HCT116 (cell line): ENCODE data around the gene FMO5. TPM values are rescaled to one million over a fixed set of nuclear protein-coding genes. Genes with fewer than 3 reads are reported as not detected.

Experiments
- ATAC-seq: fragments of 200-7000 bp; cut with Tn5 transposase; 2 replicates; pipeline ENCODE4 v1.9.1; 2020; ENCODE audit warnings: mild to moderate bottlenecking, moderate library complexity
- BruUV-seq: library from RNA; stranded (reverse); fragments of 400-500 nt; replicated peaks from 2 replicates; lab custom pipeline; 2021; lab: Mats Ljungman, UMichigan
- CTCF ChIA-PET: fragments of 300-600 bp; sonication (Branson Sonifier 250); formaldehyde crosslinking; loops from one replicate; lab custom pipeline; 2021; ENCODE audit warnings: antibody characterized with exemption; lab: Charles Lee
- POLR2A ChIA-PET: fragments of 300-600, 350-600 bp; sonication (Branson Sonifier 250); formaldehyde crosslinking; loops from one replicate; lab custom pipeline; 2021; ENCODE audit warnings: antibody characterized with exemption; lab: Charles Lee
- RAD21 ChIA-PET, 2 experiments: fragments of 300-600 bp; sonication (Branson Sonifier 250); formaldehyde crosslinking; loops; one replicate each; lab custom pipeline; 2023; ENCODE audit warnings: low total read pairs in 2 of 2; ENCODE audit not compliant: uncharacterized antibody in 2 of 2, unreplicated experiment in 2 of 2, low non-redundant PET in 1 of 2; lab: Charles Lee
- DNase-seq: peaks from one replicate; pipeline ENCODE4 v3.0.0-alpha.2; 2010; ENCODE audit warnings: low read depth, low spot score
- H2AFZ ChIP-seq: fragments of 200-600 bp; shearing (Covaris generic), sonication (generic); 2 replicates; pipeline ENCODE4 v1.6.1; 2017; ENCODE audit warnings: low read depth, mixed run types, mixed read lengths, antibody characterized with exemption, low read length; ENCODE audit not compliant: poor library complexity, severe bottlenecking
- H3K27ac ChIP-seq: 2 replicates; pipeline ENCODE4 v1.5.1; 2012; ENCODE audit warnings: low read depth, low read length
- H3K27me3 ChIP-seq: fragments of 200-600 bp; sonication (generic); 2 replicates; pipeline ENCODE4 v1.6.1; 2016; ENCODE audit warnings: mixed run types, low read length, mixed read lengths; ENCODE audit not compliant: insufficient read depth
- H3K36me3 ChIP-seq, 2 experiments: fragments of 200-500 bp in 1 of 2; fragments of 200-600 bp in 1 of 2; sonication (Bioruptor generic) in 1 of 2; sonication (generic) in 1 of 2; 2 replicates each; pipeline versions ENCODE4 v1.5.1 to v1.6.1; 2014 to 2016; ENCODE audit warnings: low read length in 2 of 2, inconsistent platforms in 1 of 2, mixed read lengths in 1 of 2, mixed run types in 1 of 2; ENCODE audit not compliant: insufficient read depth in 2 of 2, control insufficient read depth in 1 of 2
- H3K4me1 ChIP-seq, 2 experiments: fragments of 200-600 bp in 1 of 2; sonication (generic) in 1 of 2; 2 replicates each; pipeline versions ENCODE4 v1.5.1 to v1.6.1; 2012 to 2017; ENCODE audit warnings: low read length in 2 of 2, inconsistent platforms in 1 of 2, mild to moderate bottlenecking in 1 of 2, mixed read lengths in 1 of 2, mixed run types in 1 of 2, moderate library complexity in 1 of 2; ENCODE audit not compliant: insufficient read depth in 2 of 2, control insufficient read depth in 1 of 2
- H3K4me2 ChIP-seq: fragments of 200-600 bp; sonication (generic); 2 replicates; pipeline ENCODE4 v1.6.1; 2017; ENCODE audit warnings: mixed run types, low read length, mixed read lengths
- H3K4me3 ChIP-seq, 2 experiments: fragments of 200-600 bp in 1 of 2; sonication (generic) in 1 of 2; replicated peaks in 1 of 2; 2 replicates each; pipeline ENCODE4 v1.5.1; 2011 to 2016; ENCODE audit warnings: low read length in 2 of 2, control low read depth in 1 of 2, low read depth in 1 of 2, mild to moderate bottlenecking in 1 of 2, mixed read lengths in 1 of 2, mixed run types in 1 of 2
- H3K79me2 ChIP-seq: fragments of 200-600 bp; sonication (generic); 2 replicates; pipeline ENCODE4 v1.6.1; 2017; ENCODE audit warnings: mild to moderate bottlenecking, mixed run types, low read length, moderate library complexity, mixed read lengths; ENCODE audit not compliant: insufficient read depth
- H3K9ac ChIP-seq: fragments of 200-600 bp; sonication (generic); 2 replicates; pipeline ENCODE4 v1.6.1; 2016; ENCODE audit warnings: low read length, mixed read lengths
- H3K9me2 ChIP-seq: fragments of 200-600 bp; sonication (generic), shearing (Covaris generic); 2 replicates; pipeline ENCODE4 v1.6.1; 2017; ENCODE audit warnings: mixed run types, mild to moderate bottlenecking, moderate library complexity; ENCODE audit not compliant: insufficient read depth
- H3K9me3 ChIP-seq, 2 experiments: fragments of 200-500 bp in 1 of 2; fragments of 200-600 bp in 1 of 2; sonication (Bioruptor generic) in 1 of 2; sonication (generic) in 1 of 2; 2 replicates each; pipeline ENCODE4 v1.6.1; 2014 to 2017; ENCODE audit warnings: low read length in 2 of 2, mixed read lengths in 2 of 2, inconsistent platforms in 1 of 2, low read depth in 1 of 2, mild to moderate bottlenecking in 1 of 2, mixed run types in 1 of 2, moderate library complexity in 1 of 2; ENCODE audit not compliant: control insufficient read depth in 1 of 2, insufficient read depth in 1 of 2
- H4K20me1 ChIP-seq: fragments of 200-600 bp; sonication (generic), shearing (Covaris generic); 2 replicates; pipeline ENCODE4 v1.6.1; 2017; ENCODE audit warnings: mixed run types, mild to moderate bottlenecking, moderate library complexity; ENCODE audit not compliant: insufficient read depth
- CEBPB ChIP-seq: IDR thresholded peaks from 2 replicates; pipeline ENCODE4 v1.6.1; 2012; ENCODE audit warnings: low read depth
- SIN3A ChIP-seq: IDR thresholded peaks from 2 replicates; pipeline ENCODE4 v1.6.1; 2012; ENCODE audit warnings: low read depth
- intact Hi-C: fragments of 100-400 bp; cut with micrococcal nuclease; formaldehyde crosslinking; loops from 2 replicates; pipeline ENCODE4 v1.10.0; 2022
- total RNA-seq: library from RNA; stranded (reverse); gene quantifications from one replicate; pipeline ENCODE4 v1.2.1, GENCODE V29; 2021; ENCODE audit not compliant: unreplicated experiment
- TF ChIP-seq, protein P1 (sequence below): IDR thresholded peaks from 2 replicates; pipeline ENCODE4 v1.6.1; 2012

FMO5 gene
- total RNA-seq, 1 experiment from 2014 or later: 0.27 TPM

DNA sequence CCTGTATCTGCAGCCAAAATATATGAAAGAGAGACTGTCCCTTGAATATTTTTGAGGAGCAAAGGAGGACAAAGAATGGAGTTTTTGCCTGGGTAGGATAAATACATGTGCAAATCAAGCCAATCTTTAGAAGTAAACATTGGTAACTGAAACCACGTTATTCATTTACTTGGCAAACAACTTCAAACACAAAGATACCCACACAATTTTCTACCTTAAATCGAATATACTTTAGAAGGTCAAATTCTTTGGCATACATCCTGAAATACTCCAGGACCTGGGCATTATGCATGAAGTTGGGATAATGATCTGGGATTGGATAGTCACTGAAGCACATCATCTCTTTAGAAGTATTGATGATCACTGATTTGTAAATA is 9.6 kb downstream of the FMO5 start:
- TF ChIP-seq, protein P1, sequence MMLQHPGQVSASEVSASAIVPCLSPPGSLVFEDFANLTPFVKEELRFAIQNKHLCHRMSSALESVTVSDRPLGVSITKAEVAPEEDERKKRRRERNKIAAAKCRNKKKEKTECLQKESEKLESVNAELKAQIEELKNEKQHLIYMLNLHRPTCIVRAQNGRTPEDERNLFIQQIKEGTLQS: no peak
- POLR2A ChIA-PET: no interaction called here

DNA sequence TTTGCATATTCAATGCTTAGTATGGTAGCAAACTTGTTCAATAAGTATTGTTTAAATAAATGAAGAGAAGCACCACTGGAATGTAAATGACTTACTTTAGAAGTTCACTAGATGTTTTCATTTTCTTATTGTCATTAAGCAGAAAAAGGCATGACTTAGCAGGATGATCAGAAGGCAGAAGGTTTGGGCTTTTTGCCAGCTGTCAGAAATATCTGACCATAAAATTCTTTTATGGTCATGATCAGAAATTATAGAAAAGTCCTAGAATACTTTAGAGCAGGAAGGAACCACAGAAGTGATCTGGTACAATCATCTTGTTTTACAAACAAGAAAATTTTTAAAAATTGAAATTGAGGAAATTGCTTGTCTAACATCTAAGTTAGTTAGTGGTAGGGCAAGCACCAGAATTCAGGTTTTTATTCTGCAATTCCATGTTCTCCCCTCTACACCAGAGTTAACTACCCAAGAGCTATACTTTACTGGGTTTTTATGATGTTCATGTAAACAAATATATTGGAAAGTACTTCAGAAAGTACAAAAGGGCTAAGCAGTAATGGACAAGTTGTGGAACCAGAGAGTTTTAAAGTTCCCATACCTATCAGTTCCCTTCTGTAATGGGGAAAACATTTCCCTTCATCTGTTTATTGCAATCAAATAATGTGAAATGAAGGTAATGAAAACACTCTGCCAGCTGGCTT is 10.1 kb downstream of the FMO5 start:
- Histone ChIP-seq H3K36me3 (no peaks in the 10 kb centered on the region), H3K27me3 (no peaks in the 10 kb centered on the region), H3K9me2 (no peaks in the 10 kb centered on the region), H3K9me3 (no peaks in the 10 kb centered on the region), H3K9ac (no peak overlapping the region), H3K79me2 (no peaks in the 10 kb centered on the region), H3K4me2 (no peak overlapping the region), H2AFZ (no peak overlapping the region), H3K4me1 (0 out of 4 replicates have a peak, but pooled peaks cover 0 to 3% of the 10 kb centered on the region in 2 experiments), H3K27ac (no peak overlapping the region), H3K4me3 (no peak overlapping the region), H4K20me1 (no peaks in the 10 kb centered on the region)
- ATAC-seq (no peak), DNase-seq (no peak)
- RAD21 ChIA-PET: no interaction called here
- intact Hi-C loops: no loop called here
- CTCF ChIA-PET: no interaction called here
- BruUV-seq: no TSS peak
- no peak for TF ChIP-seq SIN3A
- TF ChIP-seq CEBPB: no peak
- TF ChIP-seq, all 23 proteins: peak for 0
- POLR2A ChIA-PET: no interaction called here

More for the DNA sequence above, 9.6 kb downstream of the FMO5 start:
- ChIA-PET CTCF (no interaction called here), RAD21 (no interaction called here)
- Histone ChIP-seq H3K9me2 (no peaks in the 10 kb centered on the region), H3K36me3 (no peaks in the 10 kb centered on the region), H3K4me2 (no peak overlapping the region), H3K27ac (no peak overlapping the region), H3K4me1 (0 out of 4 replicates have a peak, but pooled peaks cover 0 to 3% of the 10 kb centered on the region in 2 experiments), H4K20me1 (no peaks in the 10 kb centered on the region), H3K9ac (no peak overlapping the region), H3K4me3 (no peak overlapping the region), H2AFZ (no peak overlapping the region), H3K9me3 (no peaks in the 10 kb centered on the region), H3K27me3 (no peaks in the 10 kb centered on the region), H3K79me2 (no peaks in the 10 kb centered on the region)
- no TSS peak for BruUV-seq
- ATAC-seq: no peak
- intact Hi-C loops: no loop called here
- no peak for DNase-seq
